NCI-H345 treated with DMSO at 0.1 percent for 48 hours (cell line): ENCODE data around the gene CFAP61.

ENCODE experiments used
- DNase-seq: peaks from one replicate; lab custom pipeline; 2025; ENCODE audit not compliant: unreplicated experiment; lab: John Stamatoyannopoulos, UW

Gene CFAP61

DNA sequence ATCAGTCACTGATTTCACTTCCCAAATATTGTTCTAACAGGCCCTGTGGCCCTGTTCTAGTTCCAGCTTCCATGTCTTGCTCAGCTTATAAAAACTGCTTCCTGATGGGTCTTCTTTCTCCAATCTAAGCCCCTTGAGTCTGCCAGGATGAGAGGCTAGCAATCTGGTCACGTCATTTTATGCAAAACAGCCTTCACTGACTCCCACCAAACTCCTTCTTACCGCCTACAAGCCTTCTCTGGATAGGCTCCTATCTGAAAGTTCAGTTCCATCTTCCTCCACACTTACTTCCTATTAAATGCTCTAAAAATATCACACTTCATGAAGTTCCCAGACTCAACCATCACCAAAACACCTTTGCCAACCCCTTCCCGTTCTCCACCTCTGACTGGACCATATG, 15.6 kb upstream of the CFAP61 start:
- no peak for DNase-seq

DNA sequence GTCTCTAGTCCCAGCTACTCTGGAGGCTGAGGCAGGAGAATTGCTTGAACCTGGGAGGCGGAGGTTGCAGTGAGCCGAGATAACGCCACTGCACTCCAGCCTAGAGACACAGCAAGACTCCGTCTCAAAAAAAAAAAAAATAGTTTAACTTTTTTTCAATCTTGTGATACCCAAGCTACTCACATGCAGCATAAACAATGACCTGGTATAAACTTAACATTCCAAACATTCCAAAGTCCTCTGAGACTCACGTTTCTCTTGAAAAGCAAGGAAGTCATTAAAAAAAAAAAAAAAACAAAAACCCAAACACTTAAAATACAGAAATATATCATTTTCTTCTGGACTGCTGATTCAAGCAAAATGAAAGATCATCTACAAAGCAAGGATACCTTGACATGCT, 14.4 kb upstream of the CFAP61 start:
- DNase-seq, result no peak

DNA sequence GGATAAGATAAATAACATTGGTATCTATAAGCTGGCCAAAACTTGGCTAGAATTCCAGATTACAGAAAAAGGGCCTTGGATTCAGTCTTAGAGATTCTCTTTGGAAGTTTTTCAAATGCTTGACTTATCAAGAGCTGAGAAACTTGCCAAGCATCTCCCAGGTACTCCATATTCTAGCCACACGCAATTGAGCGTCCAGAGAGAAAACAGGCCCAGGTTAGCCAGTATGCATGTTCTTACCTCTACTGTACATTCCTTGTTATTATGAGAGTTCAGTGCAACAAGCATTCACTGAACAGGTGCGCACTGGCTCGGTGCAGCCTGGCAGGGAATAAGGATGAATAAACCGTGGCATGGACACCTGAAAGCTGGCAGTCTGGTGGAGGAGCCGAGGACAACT, 13.7 kb upstream of the CFAP61 start:
- DNase-seq, result no peak

DNA sequence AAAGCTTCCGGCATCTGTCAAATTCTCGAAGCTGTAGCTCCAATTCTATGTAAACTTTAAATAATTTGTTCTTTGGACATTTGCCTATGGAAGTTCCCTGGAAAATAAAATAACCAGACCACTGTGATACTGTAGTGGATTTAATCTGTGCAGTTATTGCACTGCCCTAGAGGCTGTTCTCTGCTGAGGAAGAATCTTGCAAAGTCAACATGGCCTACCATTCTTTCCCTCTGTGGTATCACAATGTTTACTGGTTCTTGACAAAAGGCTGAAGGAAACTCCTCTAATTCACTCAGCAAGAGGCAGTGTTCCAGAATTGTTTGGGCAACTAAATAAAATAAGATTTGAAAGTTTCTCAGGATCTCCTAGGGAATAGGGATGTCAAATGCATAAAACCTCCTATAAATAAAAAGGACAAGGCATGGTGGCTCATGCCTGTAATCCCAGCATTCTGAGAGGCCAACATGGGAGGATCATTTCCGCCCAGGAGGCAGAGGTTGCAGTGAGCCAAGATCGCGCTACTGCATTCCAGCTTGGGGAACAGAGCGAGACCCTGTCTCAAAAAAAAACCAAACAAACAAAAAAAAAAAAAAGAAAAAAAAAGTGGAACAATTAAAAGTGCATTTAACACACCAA, 12.5 kb upstream of the CFAP61 start:
- no peak for DNase-seq

DNA sequence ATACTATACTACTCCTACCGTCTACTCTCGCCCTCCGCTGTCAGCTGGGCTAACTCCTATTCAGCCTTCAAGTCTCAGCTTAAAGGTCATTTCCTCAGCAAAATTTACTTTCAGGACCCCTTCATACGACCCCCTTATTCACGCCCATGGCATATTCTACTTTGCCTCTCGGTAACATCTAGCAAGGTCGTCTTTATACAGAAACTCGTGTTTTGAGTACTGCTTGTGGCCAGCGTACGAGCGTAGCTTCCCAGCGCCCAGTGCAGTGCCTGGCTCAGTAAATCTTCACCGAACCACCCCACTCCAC, 612 bp upstream of the CFAP61 start:
- DNase-seq, result no peak

DNA sequence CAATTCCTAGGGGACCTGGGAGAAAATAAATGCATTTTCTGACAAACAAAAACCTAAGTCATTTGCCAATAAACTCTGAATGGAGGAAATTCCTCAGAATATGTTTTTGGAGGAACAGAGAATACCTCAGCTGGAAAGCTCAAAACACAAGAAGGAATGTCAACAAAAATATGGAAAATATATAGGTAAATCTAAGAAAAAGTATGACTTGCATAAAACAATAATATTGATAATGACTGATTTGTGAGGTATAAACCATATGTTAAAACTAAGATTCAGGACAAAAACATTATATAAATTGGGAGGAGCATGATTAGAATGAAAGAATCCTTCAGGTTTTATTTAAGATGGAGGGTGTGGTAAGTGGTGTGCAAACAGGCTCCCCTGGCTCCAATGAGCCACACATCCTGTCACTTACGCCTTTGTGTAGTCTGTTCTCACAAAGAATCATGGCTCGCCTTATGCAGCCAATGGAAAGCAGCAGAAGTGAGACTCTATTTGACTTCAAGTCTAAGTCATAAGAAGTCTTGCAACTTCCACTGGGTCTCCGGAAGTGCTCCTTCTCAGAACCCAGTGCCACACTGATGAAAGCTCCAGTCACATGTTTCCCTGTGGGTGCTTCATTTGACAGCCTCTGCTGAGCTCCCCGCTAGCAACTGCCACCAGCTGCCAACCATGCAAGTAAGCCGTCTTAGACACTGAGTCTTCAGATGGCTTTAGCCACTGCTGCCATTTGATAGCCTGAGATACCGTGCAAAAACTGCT, 8.1 kb downstream of the CFAP61 start:
- DNase-seq, result peak; percentile 96

DNA sequence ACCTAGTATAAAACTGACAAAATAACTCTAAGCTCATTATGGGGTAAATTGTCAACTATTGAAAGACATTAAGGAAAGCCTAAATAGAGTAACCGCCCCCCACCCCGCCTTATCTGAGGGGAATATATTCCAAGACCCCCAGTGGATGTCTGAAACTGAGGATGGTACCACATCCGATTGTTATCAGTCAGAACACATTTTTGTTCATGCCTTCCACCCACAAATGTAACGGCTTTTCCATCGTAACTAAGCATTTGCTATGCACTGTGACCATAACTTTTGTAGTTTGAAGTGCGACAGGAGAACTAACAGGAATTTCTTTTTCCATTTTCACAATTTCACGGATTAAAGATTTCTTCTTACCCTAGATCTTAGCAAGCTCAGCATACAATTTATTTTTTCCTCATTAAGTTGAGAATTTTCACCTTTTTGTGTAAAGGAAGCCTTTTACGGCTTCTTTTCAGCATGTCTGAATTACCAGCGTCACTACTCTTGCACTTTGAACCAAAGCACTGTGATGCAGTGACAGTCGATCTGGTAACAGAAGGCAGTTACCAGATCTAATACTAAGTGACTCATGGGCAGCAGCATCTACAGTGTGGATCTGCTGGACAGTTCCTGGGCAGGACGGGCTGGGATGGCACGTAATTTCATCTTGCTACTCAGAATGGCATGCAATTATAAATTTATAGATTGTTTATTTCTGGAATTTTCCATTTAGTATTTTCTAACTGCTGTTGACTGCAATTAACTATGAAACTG, 11.8 kb downstream of the CFAP61 start:
- no peak for DNase-seq

DNA sequence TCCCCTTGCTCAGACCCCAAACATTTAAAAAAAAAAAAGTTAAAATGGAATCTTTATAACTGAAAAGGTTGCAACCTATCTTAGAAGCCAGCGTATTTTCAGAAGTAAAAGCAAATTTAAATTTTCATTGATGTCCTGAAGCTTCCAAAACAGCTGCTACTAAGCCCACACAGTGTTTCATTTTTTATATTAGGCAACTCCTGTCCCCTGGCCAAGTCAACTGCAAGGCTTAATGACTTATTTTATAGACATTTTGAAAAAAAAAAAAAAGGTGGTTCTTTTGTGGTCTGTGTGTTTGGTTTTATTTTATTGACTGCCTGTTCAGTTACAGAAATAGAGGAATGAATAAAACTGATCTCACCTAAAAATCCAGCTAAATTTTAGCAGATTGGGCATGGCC, 13.0 kb downstream of the CFAP61 start:
- DNase-seq, result no peak

DNA sequence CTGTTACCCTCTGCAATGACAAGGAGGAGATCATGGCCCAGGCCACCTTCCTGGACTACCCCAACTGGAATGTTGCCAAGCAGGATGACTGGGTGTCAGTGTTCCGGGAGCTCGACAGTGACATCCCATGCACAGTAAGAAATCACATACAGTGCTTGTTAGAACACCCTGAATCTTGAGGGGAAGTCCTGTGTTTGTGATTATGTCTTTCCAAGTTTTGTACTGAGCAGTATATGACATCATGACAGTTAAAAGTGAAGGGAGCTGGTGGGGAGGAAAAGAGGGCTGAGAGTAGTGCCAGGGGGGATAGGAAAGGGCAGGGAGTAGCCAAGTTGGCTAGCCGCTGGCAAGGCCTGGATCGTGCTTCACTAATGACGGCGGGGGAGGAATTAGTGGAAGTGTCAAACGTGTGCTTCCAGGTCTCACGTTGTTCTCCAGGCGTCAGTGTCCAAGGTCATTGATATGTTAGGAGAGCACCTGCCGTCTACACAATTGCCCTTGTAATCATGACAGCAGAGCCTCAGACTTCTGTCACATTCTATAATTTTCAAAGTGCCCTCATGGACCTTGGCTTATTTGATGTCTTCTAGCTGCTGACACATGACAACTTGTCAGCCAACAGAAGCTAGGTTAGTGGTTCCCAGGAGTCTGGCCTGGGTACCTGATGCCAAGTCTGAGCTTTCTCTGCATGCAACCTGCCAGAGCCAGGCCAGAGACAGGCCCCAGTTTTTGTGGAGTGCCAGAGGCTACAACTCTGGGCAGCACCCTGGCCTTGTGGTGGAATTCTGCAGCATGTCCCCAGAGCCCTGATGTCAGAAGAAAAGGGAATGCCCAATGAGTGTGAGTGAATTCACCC, 18.8 kb downstream of the CFAP61 start:
- no peak for DNase-seq

DNA sequence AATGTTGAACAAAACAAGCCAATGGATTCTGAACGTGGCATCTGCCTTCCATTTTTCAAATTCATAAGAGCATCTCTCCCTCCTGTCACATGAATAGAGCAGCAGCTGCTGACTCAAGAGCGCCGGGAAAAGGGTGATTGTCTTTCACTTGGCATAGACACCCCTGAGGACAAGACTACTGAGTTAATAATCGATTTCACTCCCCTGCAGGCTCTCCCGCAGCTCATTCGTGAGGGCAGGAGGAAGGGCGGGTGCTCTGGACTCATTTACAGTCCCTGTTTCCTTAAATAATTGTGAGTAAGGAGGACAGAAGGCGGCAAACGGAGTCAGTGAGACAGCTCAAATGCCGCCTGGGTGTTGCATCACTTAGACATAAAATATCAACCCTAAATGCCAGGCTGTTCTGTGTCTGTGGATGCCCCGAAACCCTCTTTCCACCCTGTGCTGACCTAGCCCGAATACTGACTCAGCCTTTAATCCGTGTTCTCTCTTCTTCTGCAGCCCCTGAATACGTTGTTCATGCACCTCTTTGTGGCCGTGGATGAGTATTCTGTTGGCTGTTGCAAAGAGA, 21.6 kb downstream of the CFAP61 start:
- peak; percentile 82 for DNase-seq

DNA sequence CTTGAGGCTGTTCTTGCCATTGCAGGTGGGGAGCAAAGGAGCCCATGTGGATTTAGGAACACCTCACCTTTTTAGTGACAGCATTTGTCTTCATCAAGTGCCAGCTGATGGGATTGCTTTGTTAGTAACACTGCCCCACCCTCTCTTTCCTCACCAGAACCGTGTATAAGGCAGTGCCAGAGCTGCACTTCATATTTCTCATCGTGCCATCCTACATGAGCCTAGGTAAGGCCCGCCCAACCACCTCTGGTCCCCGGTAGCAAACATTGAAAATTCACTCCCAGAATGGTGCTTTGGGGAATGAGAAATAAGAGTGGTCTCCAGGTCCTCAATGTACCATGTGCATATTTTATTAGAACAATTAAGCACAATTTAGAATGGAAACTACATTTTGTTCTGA, 22.7 kb downstream of the CFAP61 start:
- no peak for DNase-seq

DNA sequence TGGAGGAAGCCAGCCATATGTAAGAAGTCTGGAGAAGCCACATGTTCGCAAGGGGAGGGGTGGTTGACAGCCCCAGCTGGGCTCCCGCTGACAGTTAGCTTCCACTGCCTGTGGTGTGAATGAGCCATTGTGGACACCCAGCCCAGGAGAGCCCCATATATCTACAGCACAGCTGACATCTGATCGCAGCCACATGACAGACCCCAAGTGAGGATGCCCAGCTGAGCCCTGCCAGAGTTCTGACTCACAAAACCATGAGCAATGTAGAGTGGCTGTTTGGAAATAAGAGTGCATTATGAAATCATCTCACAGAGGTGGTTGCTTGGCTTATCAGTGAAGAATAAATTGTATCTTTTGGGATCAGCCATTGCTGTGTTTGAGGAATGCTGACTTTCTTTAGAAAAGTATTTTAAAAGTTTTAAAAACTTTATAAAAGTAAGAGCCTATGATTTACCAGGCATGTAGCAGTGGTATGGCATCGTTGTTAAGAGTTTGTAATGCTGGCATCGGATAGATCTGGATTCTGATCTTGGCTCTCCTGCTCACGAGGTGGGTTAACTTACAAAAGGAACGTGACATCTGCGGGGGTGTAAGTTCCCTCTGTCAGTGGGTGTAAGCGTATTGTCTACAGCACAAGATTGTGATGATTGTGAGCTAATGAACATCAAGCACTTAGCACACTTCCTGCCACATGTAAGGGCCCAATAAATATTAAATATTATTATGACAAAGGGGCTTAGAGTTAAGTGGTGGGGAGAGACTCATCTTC, 24.1 kb downstream of the CFAP61 start:
- DNase-seq, result no peak

DNA sequence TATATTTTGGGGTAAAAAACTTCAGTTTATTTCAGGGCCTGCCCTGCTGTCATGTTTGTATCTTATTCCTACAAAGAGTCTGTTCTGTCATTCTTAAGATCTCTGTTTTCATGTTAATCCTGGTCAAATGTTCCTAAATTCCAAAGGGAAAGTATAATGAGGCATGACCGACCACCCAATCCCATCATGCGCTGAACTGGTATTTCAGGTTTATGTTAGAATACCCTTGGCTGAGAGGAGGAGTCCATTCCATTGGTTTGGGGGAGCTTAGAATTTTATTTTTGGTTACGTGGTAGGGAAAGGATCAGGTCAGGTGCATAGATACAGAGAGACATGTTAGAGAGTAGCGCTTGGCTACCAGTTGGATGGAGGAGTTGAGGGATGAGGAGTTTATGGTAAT, 25.7 kb downstream of the CFAP61 start:
- no peak for DNase-seq

DNA sequence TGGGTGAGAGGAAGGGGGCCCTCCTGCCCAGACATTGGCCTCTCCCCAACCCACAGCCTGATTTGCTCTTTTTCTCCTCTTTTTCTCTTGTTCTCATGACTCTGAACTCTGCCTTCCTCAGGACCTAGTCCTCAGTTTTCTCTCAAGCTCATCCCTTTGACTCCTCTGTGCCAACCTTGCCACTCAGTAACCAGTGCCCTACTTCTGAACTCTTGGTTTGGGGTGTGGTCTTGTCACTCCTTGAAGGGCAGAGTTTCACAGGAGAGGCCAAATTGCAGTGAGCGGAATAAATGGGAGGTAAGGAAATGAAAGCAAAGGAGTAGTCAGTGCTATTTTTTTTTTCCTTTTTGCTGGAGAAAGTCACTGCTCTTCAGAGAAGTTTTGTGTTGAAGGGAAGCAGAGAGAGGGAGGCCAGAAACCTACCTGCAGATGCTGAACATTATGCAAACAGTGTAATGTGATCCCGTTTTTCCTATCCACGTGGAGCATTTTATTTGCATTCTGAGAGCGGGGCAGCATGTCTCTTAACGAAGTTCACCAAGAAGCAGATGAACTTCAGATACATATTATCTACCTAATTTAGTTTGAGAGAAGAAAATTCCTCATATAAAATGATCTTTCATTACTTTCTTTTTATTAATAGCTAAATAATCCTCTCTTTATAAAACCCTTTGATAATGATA, 26.9 kb downstream of the CFAP61 start:
- peak; percentile 8 for DNase-seq

DNA sequence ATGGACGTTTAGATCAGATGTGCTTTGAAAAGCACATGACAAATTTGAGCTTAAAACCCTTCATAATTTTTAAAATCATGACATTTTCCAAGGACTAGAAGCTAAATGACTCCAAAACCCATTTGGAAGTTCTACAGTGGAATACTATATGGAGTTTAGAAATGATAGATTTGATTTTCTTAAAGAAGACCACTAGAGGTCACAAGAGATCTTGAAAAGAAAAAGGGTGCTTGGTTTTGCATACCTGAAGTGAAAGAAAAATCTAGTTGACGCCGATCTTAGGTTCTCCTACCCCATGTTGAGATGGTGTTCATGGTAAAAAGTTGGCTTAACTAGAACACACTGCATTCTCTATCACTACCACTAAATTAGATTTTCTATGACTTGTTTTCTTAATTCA, 31.5 kb downstream of the CFAP61 start:
- DNase-seq, result peak; percentile 70

DNA sequence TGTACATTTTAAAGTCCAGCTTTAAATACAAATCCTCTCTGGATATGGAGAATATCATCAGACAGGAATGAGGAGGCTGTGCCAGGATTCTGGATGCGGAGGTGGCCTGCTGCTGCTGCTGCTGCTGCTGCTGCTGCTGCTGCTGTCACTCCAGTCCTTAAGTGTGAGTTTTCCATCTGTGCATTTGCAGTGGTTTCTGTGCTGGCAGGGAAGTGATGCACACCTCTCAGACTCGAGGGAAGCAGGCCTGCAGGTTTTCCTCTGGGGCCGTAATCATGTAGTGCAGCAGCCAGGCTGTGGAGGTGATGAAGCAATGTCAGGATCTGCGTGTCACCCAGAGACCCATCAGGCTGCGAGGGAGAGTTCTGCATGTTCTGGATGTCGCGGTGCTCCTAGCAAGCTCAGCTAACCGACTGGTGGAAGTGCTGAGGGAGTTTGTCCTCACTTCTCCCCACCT, 32.0 kb downstream of the CFAP61 start:
- DNase-seq, result no peak

DNA sequence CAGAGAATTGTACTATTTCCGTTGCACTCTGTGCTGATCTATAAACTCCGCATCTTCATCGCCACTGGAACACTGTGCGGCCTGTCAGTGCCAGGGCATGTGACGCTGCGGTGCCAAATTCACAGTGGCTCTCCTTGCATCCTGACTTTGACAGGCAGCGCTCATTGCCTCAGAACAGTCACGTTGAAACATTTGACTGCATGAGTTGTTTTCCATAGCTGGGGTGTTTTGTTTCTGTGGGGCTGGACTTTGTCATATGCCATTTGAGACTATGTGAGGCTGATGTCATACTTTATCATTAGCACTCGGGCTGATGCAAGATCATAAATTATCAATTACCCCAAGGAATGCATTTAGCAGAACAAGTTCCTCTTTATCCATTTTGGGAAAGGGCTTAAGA, 32.7 kb downstream of the CFAP61 start:
- DNase-seq, result no peak

DNA sequence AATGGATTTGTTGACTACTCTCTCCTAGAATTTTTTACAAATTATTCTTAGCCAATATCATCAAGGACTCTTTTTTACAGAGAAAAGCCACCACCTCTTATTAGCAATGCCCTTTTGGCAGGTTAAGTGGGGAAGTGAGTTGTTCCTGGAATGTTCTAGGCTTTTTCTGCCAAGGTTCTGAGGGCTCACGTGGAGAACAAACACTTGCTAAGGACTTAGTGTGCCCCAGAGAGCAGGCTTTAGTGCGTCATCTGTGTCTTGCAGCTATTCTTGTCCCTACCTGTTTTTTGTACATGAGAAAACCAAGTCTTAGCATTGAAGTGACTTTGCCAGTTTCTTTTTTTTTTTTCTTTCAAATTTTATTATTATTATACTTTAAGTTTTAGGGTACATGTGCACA, 33.5 kb downstream of the CFAP61 start:
- DNase-seq, result no peak

DNA sequence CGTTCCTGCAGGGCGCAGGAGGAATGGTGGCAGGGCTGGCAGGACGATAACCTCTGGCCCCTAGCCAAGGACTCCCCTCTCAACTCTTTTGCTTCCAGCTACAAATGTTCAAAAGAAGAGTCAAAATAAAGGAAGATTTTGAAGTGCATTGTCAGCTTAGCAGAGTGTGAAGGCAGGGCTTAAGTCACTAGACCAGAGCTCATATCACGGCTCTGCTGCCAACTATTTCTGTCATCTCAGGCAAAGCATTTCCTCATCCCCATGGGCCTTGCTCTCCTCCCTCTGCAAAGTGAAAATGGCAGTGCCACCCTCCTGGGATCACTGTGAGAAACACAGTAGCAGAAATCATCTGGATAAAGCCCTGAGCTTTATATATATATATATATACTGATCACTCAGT, 36.7 kb downstream of the CFAP61 start:
- no peak for DNase-seq

DNA sequence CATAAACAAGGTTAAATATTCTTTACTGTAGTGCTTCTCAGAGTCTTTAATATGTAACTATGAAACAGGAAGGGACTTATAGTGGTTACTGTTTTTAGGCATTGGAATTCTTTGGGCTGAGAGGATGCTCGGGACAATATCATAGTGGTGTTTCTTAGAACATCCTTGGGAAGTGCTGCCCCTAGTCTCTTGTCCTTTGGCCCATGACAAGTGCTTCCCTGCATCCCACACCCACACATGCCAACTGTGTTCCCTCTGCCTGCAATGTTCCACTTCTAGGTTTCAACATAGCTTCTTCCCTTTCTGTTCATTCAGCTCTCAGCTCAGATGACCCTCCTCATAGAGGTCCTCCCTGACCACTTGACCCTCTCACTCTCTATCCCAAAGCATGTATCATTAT, 37.6 kb downstream of the CFAP61 start:
- no peak for DNase-seq
